ENCODE measurements around the gene HSD17B1.

The HSD17B1 gene

DNA sequence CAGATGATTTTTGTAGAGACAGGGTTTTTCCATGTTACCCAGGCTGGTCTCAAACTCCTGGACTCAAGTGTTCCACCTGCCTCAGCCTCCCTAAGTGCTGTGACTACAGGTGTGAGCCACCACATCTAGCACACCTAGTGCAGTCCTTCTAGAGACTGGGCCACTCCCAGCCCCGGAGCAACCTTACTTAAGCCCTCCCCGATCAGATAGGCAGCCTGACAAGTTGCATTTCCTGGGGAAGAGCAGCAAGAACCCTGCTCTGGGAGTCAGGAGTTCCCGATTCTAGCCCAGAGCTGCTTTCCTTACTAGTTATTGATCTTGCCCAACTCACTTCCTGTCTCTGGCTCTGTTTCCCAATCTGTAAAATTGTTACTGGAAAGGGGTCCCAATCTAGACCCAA is 23.7 kb upstream of the HSD17B1 start:
- H3K4me3 ChIP-seq (ENCODE audit: low read depth, low read length) = no peak overlapping the region
- DNase-seq = no peak
- H3K9me3 ChIP-seq (ENCODE audit: severe bottlenecking) = no peaks in the 10 kb centered on the region
- no peaks in the 10 kb centered on the region; the same call in 1 of the 2 replicates for H3K36me3 ChIP-seq
- peak overlapping the region; percentile 91 for H3K27ac ChIP-seq
- TF ChIP-seq, protein P1, sequence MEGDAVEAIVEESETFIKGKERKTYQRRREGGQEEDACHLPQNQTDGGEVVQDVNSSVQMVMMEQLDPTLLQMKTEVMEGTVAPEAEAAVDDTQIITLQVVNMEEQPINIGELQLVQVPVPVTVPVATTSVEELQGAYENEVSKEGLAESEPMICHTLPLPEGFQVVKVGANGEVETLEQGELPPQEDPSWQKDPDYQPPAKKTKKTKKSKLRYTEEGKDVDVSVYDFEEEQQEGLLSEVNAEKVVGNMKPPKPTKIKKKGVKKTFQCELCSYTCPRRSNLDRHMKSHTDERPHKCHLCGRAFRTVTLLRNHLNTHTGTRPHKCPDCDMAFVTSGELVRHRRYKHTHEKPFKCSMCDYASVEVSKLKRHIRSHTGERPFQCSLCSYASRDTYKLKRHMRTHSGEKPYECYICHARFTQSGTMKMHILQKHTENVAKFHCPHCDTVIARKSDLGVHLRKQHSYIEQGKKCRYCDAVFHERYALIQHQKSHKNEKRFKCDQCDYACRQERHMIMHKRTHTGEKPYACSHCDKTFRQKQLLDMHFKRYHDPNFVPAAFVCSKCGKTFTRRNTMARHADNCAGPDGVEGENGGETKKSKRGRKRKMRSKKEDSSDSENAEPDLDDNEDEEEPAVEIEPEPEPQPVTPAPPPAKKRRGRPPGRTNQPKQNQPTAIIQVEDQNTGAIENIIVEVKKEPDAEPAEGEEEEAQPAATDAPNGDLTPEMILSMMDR (IDR thresholded peaks at IDR 0.05; ENCODE audit: low read depth, low read length) = no peak
- no peaks in the 10 kb centered on the region for H3K27me3 ChIP-seq (ENCODE audit: insufficient read depth, low read depth, severe bottlenecking)

- TF ChIP-seq, protein P1 (IDR thresholded peaks at IDR 0.05; ENCODE audit: low read depth, low read length) = no peak
- peak overlapping the region; percentile 91 for H3K27ac ChIP-seq
- no peaks in the 10 kb centered on the region for H3K36me3 ChIP-seq
- H3K27me3 ChIP-seq (ENCODE audit: insufficient read depth, low read depth, severe bottlenecking) = no peaks in the 10 kb centered on the region
- DNase-seq = peak; percentile 57
- H3K4me3 ChIP-seq (ENCODE audit: low read depth, low read length) = no peak overlapping the region
- H3K9me3 ChIP-seq (ENCODE audit: severe bottlenecking) = no peaks in the 10 kb centered on the region
These were observed 21.7 kb upstream of the HSD17B1 start for GRCh38 chr17:42530952-42531454.

DNA sequence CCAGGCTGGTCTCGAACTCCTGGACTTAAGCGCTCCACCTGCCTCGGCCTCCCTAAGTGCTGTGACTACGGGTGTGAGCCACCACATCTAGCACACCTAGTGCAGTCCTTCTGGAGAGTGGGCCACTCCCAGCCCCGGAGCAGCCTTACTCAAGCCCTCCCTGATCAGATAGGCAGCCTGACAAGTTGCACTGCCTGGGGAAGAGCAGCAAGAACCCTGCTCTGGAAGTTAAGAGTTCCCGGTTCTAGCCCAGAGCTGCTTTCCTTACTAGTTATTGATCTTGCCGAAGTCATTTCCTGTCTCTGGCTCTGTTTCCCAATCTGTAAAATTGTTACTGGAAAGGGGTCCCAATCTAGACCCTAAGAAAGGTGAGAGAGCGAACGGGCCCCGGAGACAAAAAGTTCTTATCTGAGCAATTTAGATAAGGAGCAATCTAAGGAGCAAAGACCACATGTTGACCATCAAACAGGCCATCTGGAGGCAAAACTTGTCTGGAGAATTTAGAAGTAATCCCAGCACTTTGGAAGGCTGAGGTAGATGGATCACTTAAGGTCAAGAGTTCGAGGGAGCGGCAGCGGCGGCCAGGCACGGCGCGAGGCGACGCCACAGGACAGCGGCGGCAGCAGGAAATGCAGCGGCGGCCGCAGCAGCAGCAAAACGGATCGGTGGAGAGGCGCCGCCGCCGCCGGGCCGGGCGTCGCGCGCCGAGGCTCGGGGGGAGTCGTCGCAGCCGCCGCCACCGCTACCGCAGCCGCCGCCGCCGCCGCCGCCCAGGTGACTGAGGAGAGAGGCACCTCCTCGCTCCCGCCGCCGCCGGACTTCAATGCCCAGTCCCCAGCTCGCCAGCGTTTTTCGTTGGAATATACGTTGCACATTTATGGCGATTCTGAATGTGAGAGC is 21.0 kb upstream of the HSD17B1 start:
- DNase-seq = peak; percentile 88
- Histone ChIP-seq H3K36me3 (no peaks in the 10 kb centered on the region), H3K27ac (peak overlapping the region; percentile 91), H3K27me3 (ENCODE audit: insufficient read depth, low read depth, severe bottlenecking) (no peaks in the 10 kb centered on the region), H3K4me3 (ENCODE audit: low read depth, low read length) (peak overlapping the region; percentile 43), H3K9me3 (ENCODE audit: severe bottlenecking) (no peaks in the 10 kb centered on the region)
- TF ChIP-seq, protein P1 (IDR thresholded peaks at IDR 0.05; ENCODE audit: low read depth, low read length) = peak; percentile 38; the same call in 1 of the 2 replicates

GRCh38 chr17:42535155-42536047 is 17.3 kb upstream of the HSD17B1 start:
- TF ChIP-seq, protein P1 (IDR thresholded peaks at IDR 0.05; ENCODE audit: low read depth, low read length) = no peak
- no peak for DNase-seq
- Histone ChIP-seq H3K4me3 (ENCODE audit: low read depth, low read length) (peak overlapping the region; percentile 71), H3K27ac (peak overlapping the region; percentile 96), H3K36me3 (peaks cover 20% of the 10 kb centered on the region), H3K27me3 (ENCODE audit: insufficient read depth, low read depth, severe bottlenecking) (no peaks in the 10 kb centered on the region), H3K9me3 (ENCODE audit: severe bottlenecking) (no peaks in the 10 kb centered on the region)

GRCh38 chr17:42536048-42536371 is 16.7 kb upstream of the HSD17B1 start, which contains the start of gene NAGLU:
TSS of gene NAGLU (plus strand) at chr17:42536241. CDS start at chr17:42536273, 32 bp downstream.
- peak within 1 kb of the TSS; percentile 71 for H3K4me3 ChIP-seq (ENCODE audit: low read depth, low read length)
- DNase-seq = peak; percentile 98
- H3K27ac ChIP-seq = peak within 1 kb of the TSS; percentile 96
- H3K27me3 ChIP-seq (ENCODE audit: insufficient read depth, low read depth, severe bottlenecking) = no peaks in the 10 kb centered on the region
- TF ChIP-seq, protein P1 (IDR thresholded peaks at IDR 0.05; ENCODE audit: low read depth, low read length) = 0 out of 2 replicates have a peak, but pooled peaks have one; percentile 3
- peaks cover 24% of the 10 kb centered on the region for H3K36me3 ChIP-seq
- H3K9me3 ChIP-seq (ENCODE audit: severe bottlenecking) = no peaks in the 10 kb centered on the region
